NT2/D1 (cell line): Measurements from ENCODE around the gene ZFP36L2.

Source experiments
- DNase-seq: peaks from one replicate; pipeline ENCODE4 v3.0.0-alpha.2; 2011; ENCODE audit warnings: low read depth, low spot score
- H3K27me3 ChIP-seq: 2 replicates; pipeline ENCODE4 v1.6.0; 2011; ENCODE audit warnings: mild to moderate bottlenecking; ENCODE audit not compliant: insufficient read length, insufficient read depth
- H3K36me3 ChIP-seq: 2 replicates; pipeline ENCODE4 v1.6.1; 2011; ENCODE audit warnings: mild to moderate bottlenecking, low read length, mixed read lengths; ENCODE audit not compliant: insufficient read depth, insufficient read length
- H3K4me1 ChIP-seq: 2 replicates; pipeline ENCODE4 v1.5.1; 2011; ENCODE audit not compliant: insufficient read depth, insufficient read length
- H3K4me3 ChIP-seq: 2 replicates; pipeline ENCODE4 v1.5.1; 2011; ENCODE audit warnings: low read depth; ENCODE audit not compliant: insufficient read length
- H3K9ac ChIP-seq: 2 replicates; pipeline ENCODE4 v1.6.0; 2011; ENCODE audit warnings: low read depth; ENCODE audit not compliant: insufficient read length
- H3K9me3 ChIP-seq: 2 replicates; pipeline ENCODE4 v1.5.1; 2011; ENCODE audit warnings: mild to moderate bottlenecking, low read length; ENCODE audit not compliant: insufficient read depth
- SUZ12 ChIP-seq: IDR thresholded peaks from 2 replicates; pipeline ENCODE4 v1.6.1; 2011; ENCODE audit not compliant: insufficient read length, insufficient read depth; ENCODE audit errors: extremely low read depth
- YY1 ChIP-seq: IDR thresholded peaks from 2 replicates; pipeline ENCODE4 v1.6.1; 2011; ENCODE audit not compliant: insufficient read length, insufficient read depth
- ZNF274 ChIP-seq: IDR thresholded peaks from 2 replicates; pipeline ENCODE4 v1.6.1; 2011; ENCODE audit warnings: mild to moderate bottlenecking, low read depth, low read length

Gene ZFP36L2

GRCh38 chr2:43230351-43230885 is 4.0 kb upstream of the ZFP36L2 start:
- TF ChIP-seq YY1 (no peak), SUZ12 (no peak), ZNF274 (no peak)
- Histone ChIP-seq H3K36me3 (peaks cover 17% of the 10 kb centered on the region), H3K9ac (peak overlapping the region; percentile 28), H3K4me1 (peaks cover 8% of the 10 kb centered on the region), H3K4me3 (no peak overlapping the region), H3K27me3 (no peaks in the 10 kb centered on the region), H3K9me3 (no peaks in the 10 kb centered on the region)
- DNase-seq: no peak

- no peak for TF ChIP-seq SUZ12
Measured at GRCh38 chr2:43228756-43229659, 2.6 kb upstream of the ZFP36L2 start.

DNA sequence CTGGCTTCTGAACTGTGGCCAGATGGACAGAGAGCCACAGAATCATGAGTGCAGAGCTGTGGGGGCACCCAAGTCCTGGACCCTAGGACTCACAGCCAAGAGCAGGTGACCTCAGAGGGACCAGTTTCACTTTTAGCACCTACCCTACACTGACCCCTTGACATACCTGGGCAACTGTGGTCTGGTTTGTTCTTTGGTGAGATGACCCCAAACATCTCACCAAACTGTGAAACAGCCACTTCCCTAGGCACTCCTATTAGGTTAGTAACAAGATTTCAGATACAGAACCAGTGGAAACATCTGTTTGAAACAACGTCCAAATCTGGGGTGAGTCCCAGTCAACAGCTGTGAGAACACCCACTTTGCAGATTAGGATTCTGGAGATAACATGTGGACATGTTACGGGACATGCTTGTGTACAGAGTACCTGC is 1.9 kb upstream of the ZFP36L2 start:
- no peaks in the 10 kb centered on the region for H3K27me3 ChIP-seq
- no peak for DNase-seq
- peaks cover 38% of the 10 kb centered on the region for H3K36me3 ChIP-seq
- peaks cover 8% of the 10 kb centered on the region for H3K4me1 ChIP-seq
- H3K9ac ChIP-seq: no peak overlapping the region
- no peaks in the 10 kb centered on the region for H3K9me3 ChIP-seq
- no peak for TF ChIP-seq YY1
- TF ChIP-seq SUZ12: no peak
- no peak for TF ChIP-seq ZNF274
- H3K4me3 ChIP-seq: peak overlapping the region; percentile 82

More at GRCh38 chr2:43228756-43229659, 2.6 kb upstream of the ZFP36L2 start:
- Histone ChIP-seq H3K27me3 (no peaks in the 10 kb centered on the region), H3K9ac (no peak overlapping the region), H3K36me3 (peaks cover 31% of the 10 kb centered on the region), H3K4me1 (peaks cover 8% of the 10 kb centered on the region), H3K9me3 (no peaks in the 10 kb centered on the region), H3K4me3 (no peak overlapping the region)
- DNase-seq: no peak

- peak overlapping the region; percentile 98 for H3K9ac ChIP-seq
- no peak for TF ChIP-seq SUZ12
- no peak for TF ChIP-seq ZNF274
- TF ChIP-seq YY1: no peak
- peaks cover 8% of the 10 kb centered on the region for H3K4me1 ChIP-seq
- no peak for DNase-seq
- no peaks in the 10 kb centered on the region for H3K27me3 ChIP-seq
- no peaks in the 10 kb centered on the region for H3K9me3 ChIP-seq
- peak overlapping the region; percentile 82 for H3K4me3 ChIP-seq
- peaks cover 43% of the 10 kb centered on the region for H3K36me3 ChIP-seq
Measured at GRCh38 chr2:43227830-43228281, 1.4 kb upstream of the ZFP36L2 start.

DNA sequence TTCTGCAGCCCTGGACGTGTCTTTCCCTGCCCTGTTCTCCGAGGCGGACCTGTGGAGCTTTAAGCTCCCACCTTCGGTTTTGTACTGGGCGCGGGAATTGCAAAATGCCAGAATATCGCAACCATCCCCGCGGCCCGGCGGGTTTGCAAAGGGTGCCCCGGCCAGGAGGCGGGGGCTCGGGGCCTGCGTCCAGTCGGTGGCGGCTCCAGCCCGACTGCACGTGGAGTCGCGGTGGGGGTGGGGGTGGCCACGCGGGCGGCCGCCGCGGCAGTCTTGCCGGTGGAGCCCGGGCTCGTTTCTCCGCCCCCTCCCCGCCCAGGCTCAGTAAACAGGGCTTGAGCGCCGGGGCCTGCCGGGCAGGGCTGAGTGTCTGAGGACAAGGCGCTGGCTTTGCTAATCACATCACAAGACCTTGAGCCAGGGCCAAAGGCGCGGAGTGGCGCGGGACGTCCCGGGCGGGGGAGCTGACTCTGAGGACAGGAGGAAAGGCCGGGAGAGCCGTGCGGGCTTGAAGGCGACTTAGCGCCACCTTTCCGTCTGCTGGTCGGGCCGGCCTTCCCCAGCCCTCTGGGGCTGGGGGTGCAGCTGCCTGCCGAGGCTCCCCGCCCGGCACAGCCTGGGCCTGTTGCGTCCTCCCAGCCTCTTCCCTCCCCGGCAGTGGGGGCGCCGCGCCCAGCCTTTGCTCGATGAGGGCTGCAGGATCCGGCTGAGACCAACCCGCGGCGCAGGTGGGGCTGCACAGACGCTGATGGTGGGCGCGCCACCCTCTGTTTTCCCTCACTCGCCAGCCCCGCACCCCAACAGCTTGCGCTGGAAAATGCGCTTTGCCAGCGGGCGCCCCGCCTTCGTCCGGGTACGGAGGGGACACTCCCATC is 786 bp upstream of the ZFP36L2 start:
- H3K9me3 ChIP-seq: no peaks in the 10 kb centered on the region
- peaks cover 5% of the 10 kb centered on the region for H3K4me1 ChIP-seq
- peak overlapping the region; percentile 82 for H3K4me3 ChIP-seq
- H3K36me3 ChIP-seq: peaks cover 48% of the 10 kb centered on the region
- peak; percentile 63 for DNase-seq
- no peaks in the 10 kb centered on the region for H3K27me3 ChIP-seq
- TF ChIP-seq SUZ12: no peak
- TF ChIP-seq ZNF274: no peak
- TF ChIP-seq YY1: no peak
- peak overlapping the region; percentile 98 for H3K9ac ChIP-seq

DNA sequence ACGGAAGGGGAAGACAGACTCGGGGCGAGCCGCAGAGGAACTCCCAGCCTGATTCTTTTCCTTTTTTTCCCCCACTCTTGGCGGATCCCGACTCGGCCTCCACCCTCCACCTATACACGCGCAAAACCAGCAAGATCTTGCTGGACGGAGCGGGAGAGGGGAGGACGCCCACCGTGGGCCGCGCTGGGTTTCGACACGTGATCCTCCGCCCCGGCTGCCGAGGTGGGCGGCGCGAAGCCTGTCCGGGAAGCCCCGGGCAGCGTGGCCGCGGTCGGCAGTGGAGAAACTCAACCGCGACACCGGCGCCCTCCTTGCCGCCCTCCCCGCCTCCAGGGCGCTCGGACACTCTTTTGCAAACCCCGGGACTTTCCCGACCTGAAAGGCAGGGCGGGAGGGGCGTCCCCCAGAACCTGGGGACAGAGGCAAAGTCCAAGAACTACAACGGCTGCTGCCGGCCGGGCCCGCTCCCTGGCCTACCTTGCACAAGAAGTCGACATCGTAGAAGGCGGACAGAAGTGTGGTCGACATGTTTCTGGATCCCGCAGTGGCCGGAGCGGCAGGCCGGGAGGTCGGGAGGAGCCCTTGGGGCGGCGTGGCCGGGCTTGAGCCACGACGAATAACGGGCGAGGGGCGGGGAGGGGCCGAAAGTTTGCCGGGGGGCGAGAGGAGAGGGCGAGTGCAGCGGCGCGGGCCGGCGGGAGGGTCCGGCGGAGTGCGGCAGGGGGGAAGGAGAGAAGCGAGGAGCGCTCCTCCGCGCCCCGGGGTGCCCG is 433 bp downstream of the ZFP36L2 start:
- no peak for DNase-seq
- peaks cover 5% of the 10 kb centered on the region for H3K4me1 ChIP-seq
- H3K9ac ChIP-seq: peak overlapping the region; percentile 94
- TF ChIP-seq SUZ12: no peak
- TF ChIP-seq YY1: no peak
- TF ChIP-seq ZNF274: no peak
- peak overlapping the region; percentile 85 for H3K4me3 ChIP-seq
- peaks cover 44% of the 10 kb centered on the region for H3K36me3 ChIP-seq
- H3K27me3 ChIP-seq: no peaks in the 10 kb centered on the region
- no peaks in the 10 kb centered on the region for H3K9me3 ChIP-seq
